Loucy (cell line): ENCODE results near the gene KLK1.

ENCODE experiments used
- H2AFZ ChIP-seq: fragments of 200-600 bp; sonication (generic); 2 replicates; pipeline ENCODE4 v1.6.0; 2016; ENCODE audit warnings: antibody characterized with exemption, mild to moderate bottlenecking, low read length, moderate library complexity
- H3F3A ChIP-seq: fragments of 200-600 bp; 2 replicates; pipeline ENCODE4 v1.6.0; 2016; ENCODE audit warnings: antibody characterized with exemption, low read depth, mild to moderate bottlenecking
- H3K27me3 ChIP-seq: fragments of 200-600 bp; sonication (generic); 2 replicates; pipeline ENCODE4 v1.6.1; 2014; ENCODE audit warnings: low read length, mild to moderate bottlenecking; ENCODE audit not compliant: insufficient read depth, poor library complexity, severe bottlenecking
- H3K36me3 ChIP-seq: fragments of 200-600 bp; sonication (generic); 2 replicates; pipeline ENCODE4 v1.6.1; 2016; ENCODE audit warnings: low read length; ENCODE audit not compliant: insufficient read depth
- H3K4me1 ChIP-seq: fragments of 200-600 bp; sonication (generic); 2 replicates; pipeline ENCODE4 v1.5.1; 2014; ENCODE audit warnings: low read length, mild to moderate bottlenecking; ENCODE audit not compliant: insufficient read depth, poor library complexity, severe bottlenecking
- H3K4me2 ChIP-seq: fragments of 200-600 bp; sonication (generic); 2 replicates; pipeline ENCODE4 v1.6.0; 2014; ENCODE audit warnings: antibody characterized with exemption, low read length, low read depth, mild to moderate bottlenecking; ENCODE audit not compliant: poor library complexity, severe bottlenecking
- H3K4me3 ChIP-seq: fragments of 200-600 bp; sonication (generic); 2 replicates; pipeline ENCODE4 v1.5.1; 2014; ENCODE audit warnings: low read length, mild to moderate bottlenecking, mixed read lengths; ENCODE audit not compliant: poor library complexity, severe bottlenecking
- H3K79me2 ChIP-seq: fragments of 200-600 bp; sonication (generic); 2 replicates; pipeline ENCODE4 v1.6.1; 2014; ENCODE audit warnings: low read length; ENCODE audit not compliant: insufficient read depth
- H3K9ac ChIP-seq: fragments of 200-600 bp; sonication (generic); 2 replicates; pipeline ENCODE4 v1.6.0; 2014; ENCODE audit warnings: mild to moderate bottlenecking, low read depth, low read length, moderate library complexity; ENCODE audit not compliant: poor library complexity, severe bottlenecking
- H3K9me2 ChIP-seq: fragments of 200-600 bp; sonication (generic); replicated peaks from 2 replicates; pipeline ENCODE4 v1.6.1; 2016; ENCODE audit warnings: low read depth, low read length, mixed read lengths
- H3K9me3 ChIP-seq: fragments of 200-600 bp; sonication (generic); 2 replicates; pipeline ENCODE4 v1.6.1; 2014; ENCODE audit warnings: mild to moderate bottlenecking, antibody characterized with exemption, low read length, low read depth; ENCODE audit not compliant: insufficient read depth
- H4K20me1 ChIP-seq: fragments of 200-600 bp; sonication (generic); 2 replicates; pipeline ENCODE4 v1.6.0; 2014; ENCODE audit warnings: antibody characterized with exemption, low read length, mild to moderate bottlenecking; ENCODE audit not compliant: insufficient read depth, poor library complexity, severe bottlenecking
- CTCF ChIP-seq: fragments of 200-600 bp; sonication (generic); conservative IDR thresholded peaks from 2 replicates; pipeline ENCODE4 v1.5.1; 2014; ENCODE audit warnings: mild to moderate bottlenecking, antibody characterized with exemption, low read length
- EZH2phosphoT487 ChIP-seq: fragments of 200-600 bp; IDR thresholded peaks from 2 replicates; pipeline ENCODE4 v1.6.1; 2018; ENCODE audit warnings: antibody characterized with exemption, mild to moderate bottlenecking, moderate library complexity, borderline replicate concordance

Gene KLK1

GRCh38 chr19:50854636-50855410 is 31.2 kb upstream of the KLK1 start, which contains the start of gene KLK3:
TSS of gene KLK3 (plus strand) at chr19:50854915. CDS start at chr19:50854956, 41 bp downstream.
- H4K20me1 ChIP-seq: no peaks in the 10 kb centered on the region
- H2AFZ ChIP-seq: no peak within 1 kb of the TSS
- no peaks in the 10 kb centered on the region for H3K79me2 ChIP-seq
- TF ChIP-seq CTCF (no peak), EZH2phosphoT487 (no peak)
- H3K4me2 ChIP-seq: no peak within 1 kb of the TSS
- no peaks in the 10 kb centered on the region for H3K9me2 ChIP-seq
- H3K9ac ChIP-seq: no peak within 1 kb of the TSS
- H3K4me1 ChIP-seq: no peaks in the 10 kb centered on the region
- no peaks in the 10 kb centered on the region; the same call in 1 of the 2 replicates for H3K9me3 ChIP-seq
- H3K36me3 ChIP-seq: no peaks in the 10 kb centered on the region
- no peak within 1 kb of the TSS for H3K4me3 ChIP-seq
- no peaks in the 10 kb centered on the region for H3F3A ChIP-seq
- no peaks in the 10 kb centered on the region for H3K27me3 ChIP-seq

GRCh38 chr19:50851620-50852019 is 28.0 kb upstream of the KLK1 start:
- TF ChIP-seq CTCF: no peak
- TF ChIP-seq EZH2phosphoT487: no peak

GRCh38 chr19:50850738-50851137 is 27.2 kb upstream of the KLK1 start:
- TF ChIP-seq EZH2phosphoT487 (no peak), CTCF (no peak)
- no peak overlapping the region for H3K4me2 ChIP-seq
- no peak overlapping the region for H3K9ac ChIP-seq
- H3K4me1 ChIP-seq: no peaks in the 10 kb centered on the region
- no peaks in the 10 kb centered on the region for H4K20me1 ChIP-seq
- no peaks in the 10 kb centered on the region for H3K36me3 ChIP-seq
- no peak overlapping the region for H3K4me3 ChIP-seq
- H3K9me2 ChIP-seq: no peaks in the 10 kb centered on the region
- H3F3A ChIP-seq: no peaks in the 10 kb centered on the region
- H3K9me3 ChIP-seq: no peaks in the 10 kb centered on the region; the same call in 1 of the 2 replicates
- H3K27me3 ChIP-seq: no peaks in the 10 kb centered on the region
- no peak overlapping the region for H2AFZ ChIP-seq
- no peaks in the 10 kb centered on the region for H3K79me2 ChIP-seq

More at GRCh38 chr19:50851620-50852019, 28.0 kb upstream of the KLK1 start:
- Histone ChIP-seq H3K27me3 (no peaks in the 10 kb centered on the region), H2AFZ (no peak overlapping the region), H3K4me2 (no peak overlapping the region), H3K9me2 (no peaks in the 10 kb centered on the region), H3K9ac (no peak overlapping the region), H3K36me3 (no peaks in the 10 kb centered on the region), H3K4me1 (no peaks in the 10 kb centered on the region), H4K20me1 (no peaks in the 10 kb centered on the region), H3K79me2 (no peaks in the 10 kb centered on the region), H3K9me3 (no peaks in the 10 kb centered on the region; the same call in 1 of the 2 replicates), H3F3A (no peaks in the 10 kb centered on the region), H3K4me3 (no peak overlapping the region)
